Metanephros (tissue), 2 donors: ENCODE data around the gene SGSM2. TPM values are rescaled to one million over a fixed set of nuclear protein-coding genes. Genes with fewer than 3 reads are reported as not detected.

Experiments
- small RNA-seq: library from RNA; depleted of rRNA; stranded (forward); fragments of <200 nt; gene quantifications from one replicate; pipeline ENCODE3, GENCODE V24; 2014; ENCODE audit warnings: low replicate concordance
- total RNA-seq: library from RNA; depleted of rRNA; stranded (reverse); fragments of >200 nt; gene quantifications from one replicate; pipeline ENCODE4 v1.2.3, GENCODE V29; 2014

Gene SGSM2, protein sequence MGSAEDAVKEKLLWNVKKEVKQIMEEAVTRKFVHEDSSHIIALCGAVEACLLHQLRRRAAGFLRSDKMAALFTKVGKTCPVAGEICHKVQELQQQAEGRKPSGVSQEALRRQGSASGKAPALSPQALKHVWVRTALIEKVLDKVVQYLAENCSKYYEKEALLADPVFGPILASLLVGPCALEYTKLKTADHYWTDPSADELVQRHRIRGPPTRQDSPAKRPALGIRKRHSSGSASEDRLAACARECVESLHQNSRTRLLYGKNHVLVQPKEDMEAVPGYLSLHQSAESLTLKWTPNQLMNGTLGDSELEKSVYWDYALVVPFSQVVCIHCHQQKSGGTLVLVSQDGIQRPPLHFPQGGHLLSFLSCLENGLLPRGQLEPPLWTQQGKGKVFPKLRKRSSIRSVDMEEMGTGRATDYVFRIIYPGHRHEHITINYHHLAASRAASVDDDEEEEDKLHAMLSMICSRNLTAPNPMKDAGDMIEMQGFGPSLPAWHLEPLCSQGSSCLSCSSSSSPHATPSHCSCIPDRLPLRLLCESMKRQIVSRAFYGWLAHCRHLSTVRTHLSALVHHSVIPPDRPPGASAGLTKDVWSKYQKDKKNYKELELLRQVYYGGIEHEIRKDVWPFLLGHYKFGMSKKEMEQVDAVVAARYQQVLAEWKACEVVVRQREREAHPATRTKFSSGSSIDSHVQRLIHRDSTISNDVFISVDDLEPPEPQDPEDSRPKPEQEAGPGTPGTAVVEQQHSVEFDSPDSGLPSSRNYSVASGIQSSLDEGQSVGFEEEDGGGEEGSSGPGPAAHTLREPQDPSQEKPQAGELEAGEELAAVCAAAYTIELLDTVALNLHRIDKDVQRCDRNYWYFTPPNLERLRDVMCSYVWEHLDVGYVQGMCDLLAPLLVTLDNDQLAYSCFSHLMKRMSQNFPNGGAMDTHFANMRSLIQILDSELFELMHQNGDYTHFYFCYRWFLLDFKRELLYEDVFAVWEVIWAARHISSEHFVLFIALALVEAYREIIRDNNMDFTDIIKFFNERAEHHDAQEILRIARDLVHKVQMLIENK
- total RNA-seq = 72.5 TPM

DNA sequence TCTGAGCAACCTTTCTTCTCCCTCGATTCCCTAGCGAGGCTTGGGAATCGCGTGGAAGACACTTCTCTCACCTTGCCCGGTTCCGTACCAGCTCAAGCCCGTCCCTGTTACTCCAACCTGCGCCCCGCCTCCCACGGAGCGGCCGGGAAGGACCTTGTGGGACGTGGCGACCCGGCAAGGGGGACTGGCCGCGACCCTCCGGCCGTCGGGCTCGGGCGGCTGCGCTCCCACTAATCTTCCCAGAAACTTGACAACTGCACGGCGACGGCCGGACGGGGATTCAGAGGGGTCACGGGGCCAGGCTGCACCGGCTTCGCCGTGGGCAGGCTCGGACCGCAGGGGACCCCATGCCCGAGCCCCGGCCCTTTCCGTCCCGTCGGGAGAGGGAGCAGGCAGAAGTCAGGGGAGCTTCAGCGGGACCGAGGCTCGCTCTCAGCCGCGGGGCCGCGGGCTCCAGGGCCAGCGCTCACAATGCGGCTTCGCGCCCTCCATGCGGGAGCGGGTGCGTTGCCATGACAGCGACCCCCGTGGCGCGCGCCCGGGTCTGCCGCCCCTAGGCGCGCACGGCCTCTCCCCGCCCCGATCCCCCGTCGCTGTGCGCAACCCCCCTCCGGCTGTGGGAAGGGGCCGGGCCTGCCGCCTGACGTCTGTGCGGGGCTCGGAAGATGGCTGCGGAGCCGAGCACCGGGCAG is at the start of gene SGSM2:
Gene SGSM2, plus strand, starts transcription at position 650 of the 692 bp plus-strand sequence. CDS start 188 bp downstream, outside the sequence.

DNA sequence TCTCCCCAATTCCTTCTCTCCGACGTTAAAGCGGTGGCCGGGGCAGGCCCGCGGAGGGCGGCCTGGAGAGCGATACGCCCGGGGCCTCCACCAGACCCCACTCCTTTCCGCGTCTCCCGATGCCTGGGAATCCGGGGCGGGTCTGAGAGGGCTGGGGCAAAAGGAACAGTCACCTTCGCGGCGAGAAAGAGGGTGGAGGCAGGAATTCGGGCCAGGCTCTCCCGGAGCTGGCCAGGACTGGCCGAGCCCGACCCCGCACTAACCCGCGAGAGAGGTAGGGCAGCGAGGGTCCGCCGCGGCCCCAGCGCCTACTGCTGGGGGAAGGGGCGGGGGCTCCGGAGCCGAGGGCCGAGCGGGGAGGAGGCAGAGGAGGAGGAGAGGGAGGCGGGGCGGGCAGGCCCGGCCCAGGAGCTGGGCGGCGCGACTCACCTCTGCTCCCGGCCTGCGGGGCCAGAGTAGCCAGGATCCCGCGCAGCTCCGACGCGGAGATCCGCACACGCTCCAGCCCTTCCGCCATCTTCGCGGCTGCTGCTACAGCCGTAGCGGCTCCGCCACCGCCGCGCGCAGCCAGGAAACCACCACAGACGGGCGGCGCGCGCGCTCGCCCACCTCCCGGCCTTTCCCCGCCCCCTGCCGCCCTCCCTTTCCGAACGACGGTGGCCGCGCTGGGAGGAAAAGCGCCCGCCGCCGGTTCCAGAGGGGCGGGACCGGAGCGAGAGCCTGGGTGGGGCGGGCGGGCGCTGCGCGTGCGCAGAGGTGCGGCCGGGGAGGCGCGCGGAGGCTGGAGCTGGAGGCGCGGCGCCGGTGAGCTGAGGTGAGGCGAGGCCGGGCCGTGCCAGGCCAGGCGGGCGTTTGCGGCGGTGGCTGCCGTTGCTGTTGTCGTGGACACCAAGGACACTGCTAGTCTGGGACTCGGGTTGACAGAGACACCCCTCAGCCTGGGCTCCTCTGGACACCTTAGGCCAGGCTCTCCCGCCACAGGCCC is 33.8 kb upstream of the SGSM2 start, which contains the start of the genes SMG6 and SRR:
Gene SMG6, minus strand, starts transcription at position 582 of the 985 bp plus-strand sequence. Its CDS starts 65 bp downstream, at position 517.
Gene SRR, plus strand, starts transcription at position 747 of the 985 bp plus-strand sequence. CDS start 11,611 bp downstream, outside the sequence.

DNA sequence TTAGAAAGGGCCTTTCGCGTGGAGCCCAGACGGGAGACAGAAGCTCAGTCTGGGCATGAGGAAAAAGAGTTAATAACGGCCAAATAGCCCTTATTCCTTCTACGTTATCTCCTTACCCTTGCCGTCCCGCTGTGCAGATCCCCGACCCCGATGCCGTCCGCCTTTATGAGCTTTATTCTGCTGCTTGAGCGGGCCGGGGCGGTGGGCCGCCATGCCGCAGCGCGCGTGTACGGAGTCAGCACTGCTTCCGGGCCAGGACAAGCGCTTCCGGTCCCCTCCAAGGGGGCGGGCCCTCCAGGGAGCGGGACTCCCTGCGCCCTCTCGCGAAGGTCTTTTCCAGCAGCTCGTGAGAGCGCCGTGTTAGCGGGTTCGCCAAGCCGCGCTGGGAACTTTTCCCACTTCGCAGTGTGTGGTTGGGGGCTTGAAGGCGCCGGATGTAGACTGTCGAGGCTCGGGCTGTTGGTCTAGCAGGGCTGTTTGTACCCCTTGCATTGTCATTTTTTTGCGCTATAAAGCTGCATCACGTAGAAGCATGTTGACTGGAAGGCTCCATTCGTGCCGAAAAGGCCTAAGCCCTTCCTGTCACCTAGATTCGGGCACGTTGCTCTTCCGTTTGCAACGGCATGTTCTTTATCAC is 968 bp upstream of the SGSM2 start, which contains the start of gene TSR1:
Gene TSR1, minus strand, starts transcription at position 243 of the 637 bp plus-strand sequence. Its CDS starts 30 bp downstream, at position 213.

DNA sequence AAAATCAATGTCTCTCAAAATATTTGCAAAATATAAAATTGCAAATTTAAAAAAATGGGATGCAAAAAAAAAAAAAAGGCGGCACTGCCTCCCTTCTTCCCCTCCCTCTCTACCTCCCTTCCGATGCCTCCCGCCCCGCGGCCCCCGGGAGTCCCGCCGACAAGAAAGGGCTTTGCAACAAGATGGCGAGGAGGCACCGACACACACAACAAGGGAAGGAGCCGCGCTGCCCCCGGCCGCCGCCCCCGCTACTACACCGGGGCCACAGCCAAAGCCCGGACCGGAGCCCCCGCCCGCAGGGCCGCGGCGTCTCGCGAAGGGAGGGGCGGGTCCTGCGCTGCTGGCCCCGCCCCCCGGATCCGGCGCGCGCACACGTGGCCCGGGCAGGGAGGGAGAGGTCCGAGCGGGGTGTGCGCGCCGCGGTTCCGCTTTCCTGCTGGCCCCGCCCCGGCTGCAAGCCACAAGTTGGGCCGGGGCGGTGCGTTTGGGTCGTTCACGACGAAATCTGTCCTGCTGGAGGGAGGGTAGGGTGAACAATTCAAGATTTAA is 63.6 kb downstream of the SGSM2 start, which contains the start of gene MNT:
Gene MNT, minus strand, starts transcription at position 184 of the 549 bp plus-strand sequence. CDS start 348 bp downstream, outside the sequence.

Small RNA genes within 50 kb of the gene (small RNA-seq; reads per million reads assigned to genes)
- gene AC006435.3 (not detected), gene AC006435.4 (not detected), gene SNORD91A (848 reads per million, percentile 99 among the genes with 10 or more reads in this experiment), gene SNORD91B (135 reads per million, percentile 98 among the genes with 10 or more reads in this experiment)

Other genes with a start within 250 kb of the SGSM2 start
- gene SMG6, start 33.7 kb upstream of the SGSM2 start, total RNA-seq = 50.9 TPM
- gene SRR, start 33.6 kb upstream of the SGSM2 start, total RNA-seq = 18.6 TPM
- 40.1 TPM for gene TSR1, start 1.0 kb upstream of the SGSM2 start, total RNA-seq
- 10.2 TPM for gene MNT, start 63.6 kb downstream of the SGSM2 start, total RNA-seq
- gene METTL16, start 174.4 kb downstream of the SGSM2 start, total RNA-seq = 28.3 TPM